Ishikawa (cell line): Measurements from ENCODE around the gene ZNF804A.
A peak's percentile ranks its signal among the peaks of the same experiment; 100 is the strongest.

Experiments used
- CEBPB ChIP-seq: IDR thresholded peaks from 2 replicates; pipeline ENCODE4 v1.6.1; 2012
- CREB1 ChIP-seq: IDR thresholded peaks from 2 replicates; pipeline ENCODE4 v1.6.1; 2012; ENCODE audit warnings: low read depth
- EGR1 ChIP-seq: IDR thresholded peaks from 2 replicates; pipeline ENCODE4 v1.6.1; 2012
- EP300 ChIP-seq: IDR thresholded peaks from 2 replicates; pipeline ENCODE4 v1.6.1; 2012; ENCODE audit warnings: borderline replicate concordance
- FOXM1 ChIP-seq: IDR thresholded peaks from 2 replicates; pipeline ENCODE4 v1.6.1; 2012; ENCODE audit warnings: low read depth, borderline replicate concordance
- MAX ChIP-seq: IDR thresholded peaks from 2 replicates; pipeline ENCODE4 v1.6.1; 2012
- NFIC ChIP-seq: IDR thresholded peaks from 2 replicates; pipeline ENCODE4 v1.6.1; 2012
- RAD21 ChIP-seq: IDR thresholded peaks from 2 replicates; pipeline ENCODE4 v1.6.1; 2012; ENCODE audit warnings: low read depth
- REST ChIP-seq: IDR thresholded peaks from 2 replicates; pipeline ENCODE4 v1.6.1; 2012; ENCODE audit warnings: low read depth, mild to moderate bottlenecking
- TAF1 ChIP-seq: IDR thresholded peaks from 2 replicates; pipeline ENCODE4 v1.6.1; 2012; ENCODE audit warnings: low read depth, mild to moderate bottlenecking
- TCF12 ChIP-seq: IDR thresholded peaks from 2 replicates; pipeline ENCODE4 v1.6.1; 2012; ENCODE audit warnings: low read depth
- TEAD4 ChIP-seq: IDR thresholded peaks from 2 replicates; pipeline ENCODE4 v1.6.1; 2012
- USF1 ChIP-seq: IDR thresholded peaks from 2 replicates; pipeline ENCODE4 v1.6.1; 2012
- YY1 ChIP-seq: IDR thresholded peaks from 2 replicates; pipeline ENCODE4 v1.6.1; 2012; ENCODE audit warnings: low read depth
- ZBTB7A ChIP-seq: IDR thresholded peaks from 2 replicates; pipeline ENCODE4 v1.6.1; 2012; ENCODE audit warnings: low read depth

ZNF804A gene

GRCh38 chr2:184646593-184646992 lies 48.3 kb downstream of the ZNF804A start:
- TF ChIP-seq REST, result no peak
- 0 out of 2 replicates have a peak, but pooled peaks have one; percentile 22 for TF ChIP-seq MAX

GRCh38 chr2:184654945-184655344 lies 56.6 kb downstream of the ZNF804A start:
- TF ChIP-seq TEAD4 (no peak), CEBPB (peak; percentile 82)

GRCh38 chr2:184677171-184677570 lies 78.8 kb downstream of the ZNF804A start:
- TF ChIP-seq CREB1 (no peak), MAX (no peak), TEAD4 (no peak), ZBTB7A (no peak), USF1 (no peak), EP300 (no peak), CEBPB (no peak), REST (no peak), YY1 (no peak), EGR1 (no peak), TAF1 (no peak), RAD21 (no peak), NFIC (no peak), TCF12 (no peak), FOXM1 (no peak)

DNA sequence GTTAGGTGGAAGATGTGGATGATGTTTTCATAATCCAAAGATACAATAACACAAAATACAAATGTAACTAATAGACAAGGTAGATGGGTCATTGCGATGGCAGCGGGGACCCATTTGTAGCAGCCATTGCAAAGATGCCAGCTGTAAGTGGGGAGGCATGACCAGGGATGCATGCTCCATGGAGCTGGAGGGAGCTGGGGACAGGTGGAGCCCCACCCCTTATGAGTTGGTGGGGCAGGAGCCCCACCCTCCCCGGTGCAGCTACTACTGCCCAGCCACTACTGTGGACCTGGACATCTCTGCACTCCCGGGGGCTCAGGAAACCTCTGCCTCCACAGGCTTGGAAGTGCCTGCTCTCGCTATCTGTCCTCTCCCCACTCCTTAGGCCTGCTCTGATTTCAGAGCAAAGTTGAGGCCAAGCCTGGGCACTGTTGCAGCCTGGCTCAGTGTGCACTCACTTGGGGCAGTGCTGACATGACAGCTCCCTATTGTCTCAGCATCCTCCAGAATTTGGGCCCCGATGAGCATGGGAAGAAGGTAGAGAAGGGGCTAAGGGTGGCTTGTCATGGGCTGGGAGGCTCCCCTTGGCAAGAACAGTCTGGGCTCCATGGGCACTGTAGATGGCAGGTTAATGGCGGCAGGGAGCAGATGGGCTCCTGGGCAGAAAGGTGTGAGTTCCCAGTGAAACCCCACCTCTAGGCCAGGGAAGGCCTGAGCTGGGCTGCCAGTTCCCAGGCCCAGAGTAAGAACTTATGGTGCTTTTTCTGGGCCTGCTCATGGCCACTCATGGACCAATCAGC lies 81.1 kb downstream of the ZNF804A start:
- TF ChIP-seq NFIC (no peak), RAD21 (no peak), REST (no peak), USF1 (no peak), ZBTB7A (no peak), EP300 (no peak), EGR1 (no peak), MAX (no peak), TCF12 (no peak), CREB1 (no peak), CEBPB (no peak), TAF1 (no peak), FOXM1 (no peak), YY1 (no peak), TEAD4 (no peak)

DNA sequence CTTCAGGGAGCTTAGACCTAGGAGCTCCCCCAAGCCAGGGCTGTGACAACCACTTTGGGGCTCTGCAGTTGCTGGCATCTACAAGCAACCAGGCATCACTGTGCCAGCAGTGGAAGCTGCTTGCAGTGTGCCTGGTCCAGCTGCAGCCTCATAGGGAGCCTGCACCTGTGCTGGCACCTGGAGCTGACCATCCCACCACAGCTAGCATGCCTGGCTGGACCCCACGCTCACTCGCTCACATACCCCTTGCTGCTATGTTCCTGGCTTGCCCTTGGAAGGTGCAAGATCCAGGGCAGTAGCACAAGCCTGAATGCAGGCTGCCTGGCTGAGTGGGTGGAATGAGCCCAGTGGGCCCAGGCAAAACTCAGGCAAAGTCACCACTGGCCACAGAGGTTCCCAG lies 82.5 kb downstream of the ZNF804A start:
- no peak for TF ChIP-seq NFIC
